Stimulated activated naive CD8-positive, alpha-beta T cell treated with anti-CD3 and anti-CD28 coated beads, Interleukin-15, Interleukin-2, amounts not matched to agents 100 ng/mL and 50 ng/mL, for 24 hours (primary cell): ENCODE data around the gene MEGF6.

ENCODE experiments used
- H3K27ac Mint-ChIP-seq: one replicate; pipeline ENCODE4 v1.8.0; 2021; ENCODE audit warnings: mild to moderate bottlenecking, mixed read lengths
- H3K27me3 Mint-ChIP-seq: one replicate; pipeline ENCODE4 v1.8.0; 2021; ENCODE audit warnings: mixed read lengths
- H3K36me3 Mint-ChIP-seq: one replicate; pipeline ENCODE4 v1.8.0; 2021; ENCODE audit warnings: low read depth, mixed read lengths
- H3K4me1 Mint-ChIP-seq: one replicate; pipeline ENCODE4 v1.8.0; 2021; ENCODE audit warnings: low read depth, mixed read lengths
- H3K4me3 Mint-ChIP-seq: one replicate; pipeline ENCODE4 v1.8.0; 2021; ENCODE audit warnings: mild to moderate bottlenecking, mixed read lengths
- H3K9me3 Mint-ChIP-seq: one replicate; pipeline ENCODE4 v1.8.0; 2021; ENCODE audit warnings: mixed read lengths

Gene MEGF6

DNA sequence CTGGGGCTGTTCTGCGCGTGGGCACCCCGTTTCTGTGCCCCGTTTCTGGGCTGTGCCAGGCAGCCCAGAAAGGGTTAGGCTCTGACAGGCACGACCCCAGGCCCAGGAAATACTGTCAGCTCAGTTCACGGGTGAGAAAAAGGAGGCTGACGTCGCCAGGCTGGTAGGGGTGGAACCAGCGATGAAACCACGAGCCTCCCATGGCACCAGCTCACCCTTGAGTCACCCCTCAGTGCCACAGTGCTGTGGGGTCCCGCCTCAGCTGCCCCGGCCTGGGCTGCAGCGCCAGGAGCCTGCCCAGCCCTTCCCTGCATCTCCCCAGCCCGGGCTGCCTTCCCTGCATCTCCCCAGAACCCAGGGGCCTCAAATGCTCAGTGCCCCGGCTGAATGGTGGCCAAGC is 11.5 kb downstream of the MEGF6 start:
- H3K4me3 Mint-ChIP-seq: no peak overlapping the region
- no peaks in the 10 kb centered on the region for H3K9me3 Mint-ChIP-seq
- H3K4me1 Mint-ChIP-seq: peaks cover 15% of the 10 kb centered on the region
- no peaks in the 10 kb centered on the region for H3K27me3 Mint-ChIP-seq
- no peaks in the 10 kb centered on the region for H3K36me3 Mint-ChIP-seq
- H3K27ac Mint-ChIP-seq: no peak overlapping the region

DNA sequence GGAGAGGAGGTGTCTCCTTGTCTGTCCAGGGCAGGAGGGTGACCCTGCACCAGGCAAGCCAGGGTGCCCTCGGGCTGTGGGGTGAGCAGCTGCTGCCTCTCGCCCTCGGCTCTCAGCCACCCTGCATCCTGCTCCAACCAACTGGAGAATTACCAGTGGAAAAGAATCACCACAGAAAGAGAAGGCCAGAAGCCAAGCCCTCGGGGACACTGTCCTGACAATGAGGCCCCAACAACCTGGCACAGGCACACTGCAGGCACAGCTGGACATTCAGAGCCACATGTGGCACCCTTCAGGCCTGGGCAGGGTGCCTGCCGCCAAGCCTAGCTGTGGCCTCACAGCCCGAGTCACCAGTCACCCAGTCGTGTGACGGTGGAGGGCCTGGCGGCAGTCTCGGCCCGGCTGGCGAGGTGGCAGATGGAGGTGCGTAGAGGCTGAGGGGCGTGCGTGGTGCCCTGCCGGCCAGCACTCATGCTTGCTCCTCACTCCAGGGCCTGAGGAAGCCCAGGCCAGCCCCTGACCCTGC is 12.0 kb downstream of the MEGF6 start:
- Mint-ChIP-seq H3K27ac (no peak overlapping the region), H3K27me3 (no peaks in the 10 kb centered on the region), H3K9me3 (no peaks in the 10 kb centered on the region), H3K4me3 (no peak overlapping the region), H3K4me1 (peaks cover 15% of the 10 kb centered on the region), H3K36me3 (no peaks in the 10 kb centered on the region)

DNA sequence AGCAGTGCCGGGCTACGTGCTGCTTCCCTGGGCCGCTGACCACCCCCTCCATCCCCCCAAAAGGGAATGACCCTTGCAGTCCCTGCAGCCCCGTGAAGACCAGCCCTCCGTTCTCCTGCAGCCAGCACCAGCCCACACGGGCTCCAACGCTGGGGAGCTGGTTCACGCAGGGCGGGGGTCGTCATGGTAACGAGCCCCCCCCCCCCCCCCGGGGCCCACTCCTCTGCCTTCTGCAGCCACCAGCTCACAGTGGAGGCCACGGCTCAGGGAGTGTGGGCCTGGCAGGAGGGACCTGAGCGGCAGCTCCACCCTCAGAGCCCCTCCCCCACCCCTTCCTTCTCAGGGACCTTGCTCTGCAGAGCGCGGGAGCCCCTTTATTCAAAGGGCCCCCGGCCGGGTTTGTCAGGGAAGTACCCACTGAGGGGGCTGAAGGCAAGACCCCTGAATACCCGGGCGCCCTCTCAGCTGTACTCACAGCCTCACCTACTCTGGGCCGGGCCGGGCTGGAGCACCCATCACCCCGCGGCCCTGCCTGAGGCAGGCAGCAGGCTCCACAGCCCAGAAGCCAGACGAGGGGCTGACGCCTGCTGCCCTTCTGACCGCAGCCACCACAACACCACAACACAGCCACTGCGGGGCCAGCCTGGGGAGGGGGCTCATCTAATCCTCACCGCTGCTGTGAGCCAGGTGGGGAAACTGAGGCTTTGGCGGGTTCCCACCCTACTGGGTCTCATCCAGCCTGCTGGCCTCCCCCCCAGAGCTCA is 12.6 kb downstream of the MEGF6 start:
- Mint-ChIP-seq H3K36me3 (no peaks in the 10 kb centered on the region), H3K27me3 (no peaks in the 10 kb centered on the region), H3K4me1 (peaks cover 15% of the 10 kb centered on the region), H3K4me3 (no peak overlapping the region), H3K9me3 (no peaks in the 10 kb centered on the region), H3K27ac (no peak overlapping the region)

DNA sequence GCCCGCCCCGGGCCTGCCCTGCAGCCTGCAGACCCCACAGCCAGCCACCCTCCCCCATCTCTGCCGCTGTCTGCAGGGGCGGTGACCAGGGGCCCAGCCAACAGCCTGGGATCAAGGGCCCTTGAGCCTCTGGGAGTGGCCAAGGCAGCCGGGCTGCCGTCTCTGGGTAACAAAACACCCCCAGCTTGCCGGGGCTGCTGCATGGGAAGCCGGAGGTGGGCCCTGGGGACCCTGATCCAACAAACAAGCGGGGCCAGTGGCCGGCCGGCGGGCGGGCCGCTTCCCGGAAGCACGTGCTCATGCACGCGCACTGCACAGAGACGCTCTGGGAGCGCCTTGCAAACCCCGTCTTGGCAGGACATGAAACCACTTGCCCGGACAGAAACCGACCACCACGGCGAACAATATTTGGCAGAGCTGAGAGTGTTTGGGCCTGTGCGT is 13.2 kb downstream of the MEGF6 start:
- Mint-ChIP-seq H3K9me3 (no peaks in the 10 kb centered on the region), H3K36me3 (no peaks in the 10 kb centered on the region), H3K4me1 (peaks cover 15% of the 10 kb centered on the region), H3K27me3 (no peaks in the 10 kb centered on the region), H3K27ac (no peak overlapping the region), H3K4me3 (no peak overlapping the region)

DNA sequence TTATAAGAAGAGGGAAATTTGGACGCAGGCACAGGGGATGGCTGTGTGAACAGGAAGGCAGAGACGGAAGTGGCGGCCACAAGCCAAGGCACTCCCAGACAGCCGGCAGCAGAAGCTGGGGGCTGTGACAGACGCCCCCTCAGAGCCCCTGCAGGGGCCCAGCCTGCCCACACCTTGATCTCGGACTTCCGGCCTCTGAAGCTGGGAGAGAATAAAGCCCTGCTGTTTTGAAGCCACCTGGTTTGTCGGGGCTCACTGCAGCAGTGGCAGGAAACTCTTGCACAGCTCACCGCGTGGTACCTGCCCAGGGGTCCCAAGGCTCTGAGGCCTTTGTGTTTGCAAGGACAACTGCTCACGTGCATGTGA is 13.7 kb downstream of the MEGF6 start:
- Mint-ChIP-seq H3K9me3 (no peaks in the 10 kb centered on the region), H3K27me3 (no peaks in the 10 kb centered on the region), H3K27ac (peak overlapping the region; percentile 70), H3K4me1 (peaks cover 15% of the 10 kb centered on the region), H3K4me3 (peak overlapping the region; percentile 23), H3K36me3 (no peaks in the 10 kb centered on the region)

DNA sequence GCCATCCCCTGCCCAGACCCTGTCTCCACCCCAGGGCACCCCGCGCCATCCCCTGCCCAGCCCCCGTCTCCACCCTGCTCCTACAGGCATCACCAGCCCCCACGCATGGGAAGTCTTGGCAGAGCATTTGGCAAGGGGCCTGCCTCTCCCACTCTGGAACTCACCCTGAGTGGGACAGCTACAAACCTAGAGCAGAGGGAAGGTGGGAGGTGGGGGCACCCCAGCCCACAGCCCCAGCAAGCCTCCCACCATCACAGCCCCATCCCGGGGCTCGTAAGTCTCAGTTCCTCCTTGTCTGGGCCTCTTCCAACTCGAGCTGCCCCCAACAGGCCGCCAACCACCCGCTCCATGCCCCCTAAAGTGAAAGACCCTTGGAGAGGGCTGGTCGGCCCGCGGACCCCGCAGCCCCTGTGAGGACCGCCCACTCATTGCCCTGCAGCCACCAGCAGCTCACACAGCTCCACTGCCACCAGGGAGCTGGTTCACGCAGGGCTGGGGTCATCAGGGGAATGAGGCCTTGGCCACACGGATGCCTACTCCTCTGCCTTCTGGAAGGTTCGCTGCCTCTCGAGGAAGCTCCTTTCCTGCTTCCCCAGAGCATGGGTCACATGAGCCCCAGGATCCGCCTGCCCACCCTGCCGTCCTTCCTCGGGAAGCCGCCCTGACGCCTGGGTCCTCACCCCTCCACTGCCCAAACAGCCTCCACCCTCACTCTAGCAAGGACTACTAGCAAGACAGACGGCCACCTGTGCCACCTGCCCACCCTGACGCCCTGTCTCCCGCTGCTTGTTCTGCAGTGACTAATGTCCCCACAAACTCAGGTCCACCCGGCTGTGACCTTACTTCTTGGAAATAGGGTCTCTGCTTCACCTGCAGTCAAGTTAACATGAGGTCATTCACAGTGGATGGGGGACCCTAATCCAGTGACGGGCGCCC is 14.4 kb downstream of the MEGF6 start:
- H3K27me3 Mint-ChIP-seq: no peaks in the 10 kb centered on the region
- H3K9me3 Mint-ChIP-seq: no peaks in the 10 kb centered on the region
- H3K36me3 Mint-ChIP-seq: no peaks in the 10 kb centered on the region
- H3K4me3 Mint-ChIP-seq: no peak overlapping the region
- peak overlapping the region; percentile 12 for H3K27ac Mint-ChIP-seq
- peaks cover 15% of the 10 kb centered on the region for H3K4me1 Mint-ChIP-seq

DNA sequence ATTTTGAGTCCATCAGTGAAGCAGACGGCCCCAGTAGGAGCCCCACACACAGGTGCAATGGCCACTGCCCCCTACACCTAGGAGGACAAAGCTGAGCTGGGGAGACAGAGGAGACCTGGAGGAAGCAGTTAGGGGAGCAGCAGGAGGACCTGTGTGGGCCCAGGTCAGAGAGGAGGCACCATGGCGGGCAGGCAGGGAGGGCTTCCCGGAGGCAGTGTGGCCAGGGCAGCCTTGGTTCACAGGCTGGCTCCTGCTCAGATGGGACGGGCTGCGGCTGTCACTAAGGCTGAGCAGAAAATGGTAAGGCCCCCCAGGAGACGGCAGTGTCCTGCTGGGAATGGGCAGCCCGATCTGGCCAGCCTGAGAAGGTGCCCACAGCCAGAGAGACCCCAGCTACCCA is 15.4 kb downstream of the MEGF6 start:
- Mint-ChIP-seq H3K36me3 (no peaks in the 10 kb centered on the region), H3K27me3 (no peaks in the 10 kb centered on the region), H3K9me3 (no peaks in the 10 kb centered on the region), H3K4me3 (no peak overlapping the region), H3K27ac (no peak overlapping the region), H3K4me1 (peaks cover 15% of the 10 kb centered on the region)

DNA sequence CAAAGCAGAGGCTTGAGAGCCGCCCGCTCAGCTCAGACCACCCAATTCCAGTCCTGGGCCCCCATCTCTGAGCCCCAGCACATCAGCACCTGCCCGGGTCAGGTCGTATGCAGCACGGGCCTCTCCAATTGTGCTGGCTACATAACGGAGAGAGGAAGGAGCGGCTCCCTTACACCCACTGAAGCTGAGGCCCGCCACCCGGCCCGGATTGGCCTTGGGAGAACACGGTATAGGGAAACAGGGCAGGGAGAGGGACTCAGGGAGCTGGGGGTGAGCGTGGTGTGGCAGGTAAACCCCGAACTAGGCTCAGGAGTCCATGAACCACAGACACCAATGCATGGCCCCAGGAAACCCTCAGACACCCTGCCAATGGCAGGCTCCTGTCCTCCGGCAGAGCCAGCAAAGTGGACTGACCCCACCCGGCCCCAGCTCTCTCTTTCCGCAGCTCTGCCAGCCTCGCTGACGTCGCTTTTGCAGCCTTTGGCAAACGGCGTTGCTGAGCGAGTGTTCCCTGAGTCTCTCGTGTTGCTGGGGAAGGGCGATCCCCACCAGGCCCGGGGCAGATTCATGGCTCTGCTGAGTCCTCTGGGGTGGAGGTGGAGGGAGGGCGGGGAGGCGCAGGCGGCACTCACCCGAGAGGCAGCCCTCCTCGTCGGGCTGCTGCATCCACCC is 16.5 kb downstream of the MEGF6 start:
- no peak overlapping the region for H3K27ac Mint-ChIP-seq
- H3K9me3 Mint-ChIP-seq: no peaks in the 10 kb centered on the region
- H3K27me3 Mint-ChIP-seq: no peaks in the 10 kb centered on the region
- H3K4me1 Mint-ChIP-seq: peaks cover 15% of the 10 kb centered on the region
- no peak overlapping the region for H3K4me3 Mint-ChIP-seq
- no peaks in the 10 kb centered on the region for H3K36me3 Mint-ChIP-seq

DNA sequence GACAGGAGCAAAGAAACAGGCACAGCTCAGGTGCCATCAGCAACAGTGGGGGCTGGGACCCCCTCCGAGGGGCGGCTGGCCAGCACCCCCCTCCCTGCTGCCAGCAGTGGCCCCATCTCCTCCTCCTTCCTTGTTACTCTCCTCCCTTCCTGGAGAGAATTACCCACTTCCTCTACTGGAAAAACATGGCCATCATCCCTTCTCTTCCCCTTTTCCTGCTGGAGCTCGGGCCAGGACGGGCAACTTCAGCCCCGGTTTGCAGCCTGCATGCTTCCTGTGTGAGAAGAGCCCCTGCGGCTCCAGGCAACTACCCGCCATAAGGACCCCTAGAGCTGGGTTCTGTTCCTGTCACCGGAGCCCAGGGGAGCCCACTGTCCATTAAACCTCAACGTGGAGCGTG is 17.6 kb downstream of the MEGF6 start:
- H3K36me3 Mint-ChIP-seq: no peaks in the 10 kb centered on the region
- H3K27ac Mint-ChIP-seq: no peak overlapping the region
- H3K4me3 Mint-ChIP-seq: no peak overlapping the region
- no peaks in the 10 kb centered on the region for H3K27me3 Mint-ChIP-seq
- H3K9me3 Mint-ChIP-seq: no peaks in the 10 kb centered on the region
- peaks cover 15% of the 10 kb centered on the region for H3K4me1 Mint-ChIP-seq

DNA sequence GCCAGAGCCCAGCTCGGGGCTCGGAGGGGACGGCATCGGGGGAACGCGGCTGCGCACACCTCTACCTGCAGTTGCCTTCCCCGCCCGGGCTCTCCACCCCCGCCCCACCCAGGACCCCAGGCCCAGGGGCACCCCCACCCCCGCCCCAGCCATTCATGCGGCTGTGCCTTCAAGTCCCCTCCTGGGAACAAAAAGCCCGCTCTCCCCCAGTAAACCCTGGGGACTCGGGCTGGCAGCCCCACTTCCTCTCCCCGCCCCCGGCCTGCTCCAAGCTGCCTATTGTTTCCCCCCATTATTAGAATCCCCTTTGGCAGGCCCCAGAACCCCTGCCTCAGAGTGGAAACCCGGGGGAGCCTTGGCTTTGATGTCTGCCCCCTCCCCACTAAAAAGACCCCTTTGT is 18.0 kb downstream of the MEGF6 start:
- Mint-ChIP-seq H3K36me3 (no peaks in the 10 kb centered on the region), H3K27me3 (no peaks in the 10 kb centered on the region), H3K4me1 (peaks cover 13% of the 10 kb centered on the region), H3K4me3 (no peak overlapping the region), H3K9me3 (no peaks in the 10 kb centered on the region), H3K27ac (no peak overlapping the region)

DNA sequence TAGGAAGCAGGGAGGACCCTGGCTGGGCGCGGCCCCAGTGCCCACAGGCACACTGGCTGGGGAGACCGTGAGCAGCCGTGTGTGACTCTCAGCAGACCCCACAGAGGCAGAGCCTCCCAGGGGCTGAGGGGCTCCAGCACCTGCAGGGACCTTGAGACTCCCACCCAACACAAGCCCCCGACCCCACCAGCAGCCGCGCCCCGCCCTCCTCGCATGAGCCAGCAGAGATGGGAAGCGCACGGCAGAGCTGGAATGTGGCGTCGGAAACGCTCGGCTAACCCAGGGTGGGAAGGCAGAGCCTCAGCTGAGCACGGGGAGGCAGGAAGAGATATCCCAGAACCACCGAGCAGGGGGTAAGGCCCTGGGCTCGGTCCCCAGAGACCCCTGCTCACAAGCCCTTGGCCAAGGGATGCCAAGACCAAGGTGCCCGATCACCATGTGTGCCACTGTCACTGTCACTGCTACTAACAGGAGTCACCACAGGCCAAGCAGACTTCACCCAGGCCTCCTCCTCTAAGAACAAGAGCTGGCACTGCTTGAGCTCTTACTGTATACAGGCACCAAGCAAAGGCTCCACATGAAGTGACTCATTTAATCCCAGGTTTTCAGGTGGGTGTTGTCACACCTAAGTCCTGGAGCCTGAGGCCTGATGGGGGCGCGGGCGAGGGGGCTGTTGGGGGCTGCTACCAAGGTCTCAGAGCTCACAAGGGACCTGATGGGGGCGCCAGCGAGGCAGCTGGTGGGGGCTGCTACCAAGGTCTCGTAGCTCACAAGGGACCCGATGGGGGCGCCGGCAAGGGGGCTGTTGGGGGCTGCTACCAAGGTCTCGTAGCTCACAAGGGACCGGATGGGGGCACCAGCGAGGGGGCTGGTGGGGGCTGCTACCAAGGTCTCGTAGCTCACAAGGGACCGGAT is 20.1 kb downstream of the MEGF6 start:
- H3K27me3 Mint-ChIP-seq: no peaks in the 10 kb centered on the region
- no peak overlapping the region for H3K4me3 Mint-ChIP-seq
- no peak overlapping the region for H3K27ac Mint-ChIP-seq
- H3K9me3 Mint-ChIP-seq: no peaks in the 10 kb centered on the region
- H3K36me3 Mint-ChIP-seq: no peaks in the 10 kb centered on the region
- no peaks in the 10 kb centered on the region for H3K4me1 Mint-ChIP-seq

DNA sequence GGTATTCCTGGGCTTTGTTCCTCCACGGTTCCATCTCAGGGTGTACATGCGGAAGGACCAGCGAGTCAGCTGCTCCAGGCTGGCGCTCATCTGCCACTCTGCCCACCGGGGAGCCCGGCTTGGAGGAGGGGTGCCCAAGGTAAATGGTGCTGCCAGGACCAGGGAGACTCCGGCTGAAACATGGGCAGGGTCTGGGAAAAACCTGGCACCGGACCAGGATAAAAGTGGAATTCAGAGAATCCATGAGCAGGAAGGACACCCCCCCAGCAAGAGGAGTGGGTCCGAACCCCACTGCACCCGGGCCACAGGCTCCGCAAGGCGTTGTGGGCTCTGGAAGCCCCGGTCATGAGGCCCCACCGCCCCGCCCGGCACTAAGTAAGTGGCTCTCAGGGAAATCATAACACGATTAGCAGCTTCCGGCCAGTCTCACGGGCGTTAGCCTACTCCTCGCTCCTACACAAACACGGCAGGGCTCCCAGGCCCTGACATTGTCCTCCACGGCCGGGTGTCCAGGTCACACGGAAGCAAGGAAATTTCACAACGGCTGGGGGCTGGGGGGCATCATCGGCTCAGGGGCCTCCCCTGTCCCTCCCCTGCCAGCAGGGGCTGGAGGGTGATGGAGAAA is 21.1 kb downstream of the MEGF6 start:
- Mint-ChIP-seq H3K9me3 (no peaks in the 10 kb centered on the region), H3K27ac (no peak overlapping the region), H3K4me3 (no peak overlapping the region), H3K4me1 (no peaks in the 10 kb centered on the region), H3K36me3 (no peaks in the 10 kb centered on the region), H3K27me3 (no peaks in the 10 kb centered on the region)

DNA sequence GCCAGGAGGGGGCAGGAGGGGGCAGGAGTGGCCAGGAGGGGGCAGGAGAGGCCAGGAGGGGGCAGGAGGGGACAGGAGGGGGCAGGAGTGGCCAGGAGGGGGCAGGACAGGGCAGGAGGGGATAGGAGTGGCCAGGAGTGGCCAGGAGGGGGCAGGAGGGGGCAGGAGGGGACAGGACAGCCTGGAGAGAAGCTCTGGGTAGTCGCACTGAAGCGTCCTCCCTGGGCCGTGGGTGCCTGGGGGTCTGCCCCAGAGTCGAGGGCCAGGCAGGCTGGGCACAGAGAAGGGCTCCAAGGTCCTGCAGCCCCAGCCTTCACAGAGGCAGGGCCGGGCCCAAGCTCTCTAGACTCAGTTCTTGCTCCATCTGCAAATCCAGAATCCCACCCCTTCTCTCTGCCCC is 22.9 kb downstream of the MEGF6 start:
- Mint-ChIP-seq H3K4me3 (no peak overlapping the region), H3K27ac (no peak overlapping the region), H3K9me3 (no peaks in the 10 kb centered on the region), H3K4me1 (no peaks in the 10 kb centered on the region), H3K27me3 (no peaks in the 10 kb centered on the region), H3K36me3 (no peaks in the 10 kb centered on the region)
